HEK293 (cell line): ENCODE measurements around the gene NEDD1.

Source experiments
- GFI1B ChIP-seq: fragments of 450-650 bp; formaldehyde crosslinking; IDR thresholded peaks from 2 replicates; pipeline ENCODE4 v1.5.1; 2016; ENCODE audit warnings: missing biosample characterization, missing genetic modification characterization
- GLI2 ChIP-seq: fragments of 450-650 bp; formaldehyde crosslinking; IDR thresholded peaks from 2 replicates; pipeline ENCODE4; 2017; ENCODE audit warnings: missing biosample characterization, missing genetic modification characterization, low read depth, borderline replicate concordance
- INSM2 ChIP-seq: fragments of 450-650 bp; formaldehyde crosslinking; IDR thresholded peaks from 2 replicates; pipeline ENCODE4 v1.5.1; 2016; ENCODE audit warnings: missing biosample characterization, missing genetic modification characterization
- KLF1 ChIP-seq: fragments of 450-650 bp; formaldehyde crosslinking; IDR thresholded peaks from 2 replicates; pipeline ENCODE4 v1.5.1; 2016; ENCODE audit warnings: missing biosample characterization, missing genetic modification characterization
- PRDM6 ChIP-seq: fragments of 450-650 bp; formaldehyde crosslinking; IDR thresholded peaks from 2 replicates; pipeline ENCODE4 v1.5.1; 2017; ENCODE audit warnings: missing biosample characterization, missing genetic modification characterization
- TRIM28 ChIP-seq: IDR thresholded peaks from 2 replicates; pipeline ENCODE4 v1.6.1; 2011; ENCODE audit warnings: low read length, control low read depth, borderline replicate concordance
- ZBTB10 ChIP-seq: fragments of 450-650 bp; formaldehyde crosslinking; IDR thresholded peaks from 2 replicates; pipeline ENCODE4 v1.5.1; 2016; ENCODE audit warnings: missing biosample characterization, missing genetic modification characterization
- ZBTB20 ChIP-seq: fragments of 450-650 bp; formaldehyde crosslinking; IDR thresholded peaks from 2 replicates; pipeline ENCODE4 v1.5.1; 2016; ENCODE audit warnings: missing biosample characterization, missing genetic modification characterization
- ZBTB49 ChIP-seq: fragments of 450-650 bp; formaldehyde crosslinking; IDR thresholded peaks from 2 replicates; pipeline ENCODE4 v1.5.1; 2016; ENCODE audit warnings: missing biosample characterization, missing genetic modification characterization, low read depth
- ZFHX2 ChIP-seq: fragments of 450-650 bp; formaldehyde crosslinking; conservative IDR thresholded peaks from 2 replicates; pipeline ENCODE4 v1.5.1; 2016; ENCODE audit warnings: missing biosample characterization, missing genetic modification characterization
- ZNF133 ChIP-seq: fragments of 450-650 bp; formaldehyde crosslinking; IDR thresholded peaks from 2 replicates; pipeline ENCODE4 v1.5.1; 2016; ENCODE audit warnings: missing biosample characterization, missing genetic modification characterization
- ZNF223 ChIP-seq: fragments of 450-650 bp; formaldehyde crosslinking; IDR thresholded peaks from 2 replicates; pipeline ENCODE4 v1.5.1; 2016; ENCODE audit warnings: missing biosample characterization, missing genetic modification characterization
- ZNF266 ChIP-seq: fragments of 450-650 bp; formaldehyde crosslinking; IDR thresholded peaks from 2 replicates; pipeline ENCODE4 v1.5.1; 2016; ENCODE audit warnings: missing biosample characterization, missing genetic modification characterization, low read depth
- ZNF311 ChIP-seq: fragments of 450-650 bp; formaldehyde crosslinking; IDR thresholded peaks from 2 replicates; pipeline ENCODE4 v1.5.1; 2017; ENCODE audit warnings: missing biosample characterization, missing genetic modification characterization, borderline replicate concordance
- ZNF362 ChIP-seq: fragments of 450-650 bp; formaldehyde crosslinking; IDR thresholded peaks from 2 replicates; pipeline ENCODE4 v1.5.1; 2016; ENCODE audit warnings: missing biosample characterization, missing genetic modification characterization
- ZNF394 ChIP-seq: fragments of 450-650 bp; formaldehyde crosslinking; IDR thresholded peaks from 2 replicates; pipeline ENCODE4 v1.5.1; 2016; ENCODE audit warnings: missing biosample characterization, missing genetic modification characterization, mild to moderate bottlenecking, moderate library complexity, borderline replicate concordance
- ZNF426 ChIP-seq: fragments of 450-650 bp; formaldehyde crosslinking; IDR thresholded peaks from 2 replicates; pipeline ENCODE4 v1.5.1; 2017; ENCODE audit warnings: missing biosample characterization, missing genetic modification characterization, mild to moderate bottlenecking, inconsistent platforms, moderate library complexity
- ZNF48 ChIP-seq: fragments of 450-650 bp; formaldehyde crosslinking; IDR thresholded peaks from 2 replicates; pipeline ENCODE4 v1.5.1; 2016; ENCODE audit warnings: missing biosample characterization, missing genetic modification characterization
- ZNF510 ChIP-seq: fragments of 450-650 bp; formaldehyde crosslinking; IDR thresholded peaks from 2 replicates; pipeline ENCODE4 v1.5.1; 2018; ENCODE audit warnings: mild to moderate bottlenecking, missing genetic modification characterization, missing biosample characterization; ENCODE audit not compliant: insufficient replicate concordance
- ZNF544 ChIP-seq: fragments of 450-650 bp; formaldehyde crosslinking; IDR thresholded peaks from 2 replicates; pipeline ENCODE4 v1.5.0; 2017; ENCODE audit warnings: missing biosample characterization, missing genetic modification characterization
- ZNF555 ChIP-seq: fragments of 450-650 bp; formaldehyde crosslinking; conservative IDR thresholded peaks from 2 replicates; pipeline ENCODE4 v1.5.1; 2017; ENCODE audit warnings: missing biosample characterization, mild to moderate bottlenecking, missing genetic modification characterization, inconsistent platforms
- ZNF585B ChIP-seq: fragments of 450-650 bp; formaldehyde crosslinking; IDR thresholded peaks from 2 replicates; pipeline ENCODE4 v1.5.1; 2016; ENCODE audit warnings: missing biosample characterization, missing genetic modification characterization
- ZNF596 ChIP-seq: fragments of 450-650 bp; IDR thresholded peaks from 2 replicates; pipeline ENCODE4 v1.5.0; 2018; ENCODE audit warnings: missing biosample characterization, mild to moderate bottlenecking, missing genetic modification characterization, moderate library complexity
- ZNF670 ChIP-seq: fragments of 450-650 bp; formaldehyde crosslinking; IDR thresholded peaks from 2 replicates; pipeline ENCODE4 v1.5.1; 2016; ENCODE audit warnings: missing biosample characterization, missing genetic modification characterization, low read depth
- ZNF776 ChIP-seq: fragments of 450-650 bp; formaldehyde crosslinking; IDR thresholded peaks from 2 replicates; pipeline ENCODE4 v1.5.0; 2017; ENCODE audit warnings: missing biosample characterization, missing genetic modification characterization, borderline replicate concordance
- ZSCAN4 ChIP-seq: fragments of 450-650 bp; formaldehyde crosslinking; IDR thresholded peaks from 2 replicates; pipeline ENCODE4 v1.5.1; 2017; ENCODE audit warnings: missing biosample characterization, missing genetic modification characterization
- ZXDB ChIP-seq: fragments of 450-650 bp; formaldehyde crosslinking; IDR thresholded peaks from 2 replicates; pipeline ENCODE4 v1.5.1; 2016; ENCODE audit warnings: missing biosample characterization, missing genetic modification characterization

The NEDD1 gene

GRCh38 chr12:96906849-96907670 lies at the start of gene NEDD1 (continued):
- TF ChIP-seq INSM2 (0 out of 2 replicates have a peak, but pooled peaks have one; percentile 16), ZNF670 (no peak), ZNF426 (tag by site-specific recombination) (no peak), TRIM28 (no peak), ZNF133 (tag by site-specific recombination) (no peak), ZNF585B (tag by site-specific recombination) (no peak), ZFHX2 (tag by site-specific recombination) (no peak), ZNF394 (0 out of 2 replicates have a peak, but pooled peaks have one; percentile 44), ZNF223 (no peak), ZNF510 (tag by site-specific recombination) (no peak), ZNF362 (tag by site-specific recombination) (no peak), GLI2 (tag by site-specific recombination) (no peak), ZSCAN4 (tag by site-specific recombination) (no peak), KLF1 (tag by site-specific recombination) (0 out of 2 replicates have a peak, but pooled peaks have one; percentile 31), ZNF266 (tag by site-specific recombination) (no peak), GFI1B (tag by site-specific recombination) (no peak), PRDM6 (tag by site-specific recombination) (no peak), ZNF596 (tag by site-specific recombination) (no peak), ZNF555 (tag by site-specific recombination) (no peak), ZBTB20 (tag by site-specific recombination) (peak; percentile 19; the same call in 1 of the 2 replicates), ZNF311 (tag by site-specific recombination) (no peak), ZXDB (tag by site-specific recombination) (peak; percentile 52), ZNF544 (tag by site-specific recombination) (no peak), ZBTB49 (tag by site-specific recombination) (no peak), ZNF776 (no peak), ZBTB10 (tag by site-specific recombination) (peak; percentile 94), ZNF48 (tag by site-specific recombination) (no peak)
